ENCODE results near the gene PACSIN2.

DNA sequence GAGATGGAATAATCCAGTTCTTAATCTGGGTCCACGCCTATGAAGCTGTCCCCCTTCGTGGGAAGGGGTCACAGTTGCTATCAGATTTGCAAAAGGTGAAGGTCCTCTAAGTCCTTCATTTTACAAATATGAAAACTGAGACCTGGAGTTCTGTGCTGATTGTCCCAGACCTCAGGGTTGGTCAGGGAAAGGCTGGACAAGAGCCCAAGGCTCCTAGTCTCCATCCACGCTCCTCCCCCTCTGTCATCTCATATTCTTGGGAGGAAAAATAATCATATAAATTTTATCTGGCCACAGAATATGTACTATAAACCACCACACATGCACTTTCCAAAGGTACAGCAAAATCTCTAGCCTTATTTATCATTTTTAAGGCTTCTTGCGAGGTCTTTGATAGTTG lies 5.5 kb downstream of the PACSIN2 start:
- TF ChIP-seq, protein P1, sequence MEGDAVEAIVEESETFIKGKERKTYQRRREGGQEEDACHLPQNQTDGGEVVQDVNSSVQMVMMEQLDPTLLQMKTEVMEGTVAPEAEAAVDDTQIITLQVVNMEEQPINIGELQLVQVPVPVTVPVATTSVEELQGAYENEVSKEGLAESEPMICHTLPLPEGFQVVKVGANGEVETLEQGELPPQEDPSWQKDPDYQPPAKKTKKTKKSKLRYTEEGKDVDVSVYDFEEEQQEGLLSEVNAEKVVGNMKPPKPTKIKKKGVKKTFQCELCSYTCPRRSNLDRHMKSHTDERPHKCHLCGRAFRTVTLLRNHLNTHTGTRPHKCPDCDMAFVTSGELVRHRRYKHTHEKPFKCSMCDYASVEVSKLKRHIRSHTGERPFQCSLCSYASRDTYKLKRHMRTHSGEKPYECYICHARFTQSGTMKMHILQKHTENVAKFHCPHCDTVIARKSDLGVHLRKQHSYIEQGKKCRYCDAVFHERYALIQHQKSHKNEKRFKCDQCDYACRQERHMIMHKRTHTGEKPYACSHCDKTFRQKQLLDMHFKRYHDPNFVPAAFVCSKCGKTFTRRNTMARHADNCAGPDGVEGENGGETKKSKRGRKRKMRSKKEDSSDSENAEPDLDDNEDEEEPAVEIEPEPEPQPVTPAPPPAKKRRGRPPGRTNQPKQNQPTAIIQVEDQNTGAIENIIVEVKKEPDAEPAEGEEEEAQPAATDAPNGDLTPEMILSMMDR (IDR thresholded peaks at IDR 0.05), result no peak
- TF ChIP-seq POLR2AphosphoS5 (IDR thresholded peaks at IDR 0.05) (no peak), POLR2A (IDR thresholded peaks at IDR 0.05) (no peak), EP300 (IDR thresholded peaks at IDR 0.05) (no peak)
